Calu3 (cell line): Measurements from ENCODE around the gene CATSPER3. TPM values are rescaled to one million over a fixed set of nuclear protein-coding genes. Genes with fewer than 3 reads are reported as not detected.

ENCODE experiments used
- BruUV-seq: library from RNA; stranded (reverse); fragments of 400-500 nt; replicated peaks from 2 replicates; lab custom pipeline; 2021; lab: Mats Ljungman, UMichigan
- CTCF ChIA-PET: fragments of 300-600 bp; sonication (Branson Sonifier 250); formaldehyde crosslinking; loops from one replicate; lab custom pipeline; 2022; ENCODE audit warnings: antibody characterized with exemption; lab: Charles Lee
- DNase-seq: peaks from one replicate; pipeline ENCODE4 v3.0.0; 2022
- H3K27ac Mint-ChIP-seq: one replicate; pipeline ENCODE4 v1.8.0; 2022; ENCODE audit warnings: mixed read lengths; ENCODE audit not compliant: unreplicated experiment
- H3K27me3 Mint-ChIP-seq: one replicate; pipeline ENCODE4 v1.8.0; 2022; ENCODE audit warnings: mixed read lengths; ENCODE audit not compliant: unreplicated experiment
- H3K36me3 Mint-ChIP-seq: one replicate; pipeline ENCODE4 v1.8.0; 2022; ENCODE audit warnings: mild to moderate bottlenecking, moderate library complexity, mixed read lengths; ENCODE audit not compliant: insufficient read depth, unreplicated experiment
- H3K4me1 Mint-ChIP-seq: one replicate; pipeline ENCODE4 v1.8.0; 2022; ENCODE audit warnings: mild to moderate bottlenecking, low read depth, mixed read lengths; ENCODE audit not compliant: unreplicated experiment
- H3K4me3 Mint-ChIP-seq: one replicate; pipeline ENCODE4 v1.8.0; 2022; ENCODE audit warnings: mild to moderate bottlenecking, low read depth, moderate library complexity, mixed read lengths; ENCODE audit not compliant: unreplicated experiment
- H3K9me3 Mint-ChIP-seq: one replicate; pipeline ENCODE4 v1.8.0; 2022; ENCODE audit warnings: low read depth, mixed read lengths; ENCODE audit not compliant: unreplicated experiment
- intact Hi-C: fragments of 100-400 bp; cut with micrococcal nuclease; formaldehyde crosslinking; loops from one replicate; pipeline ENCODE4 v1.10.0; 2022; ENCODE audit not compliant: unreplicated experiment
- total RNA-seq: library from RNA; stranded (reverse); gene quantifications from 2 replicates; pipeline ENCODE4 v1.2.3, GENCODE V29; 2022
- TF ChIP-seq, protein P1 (sequence below): fragments of 200-600 bp; IDR thresholded peaks from one replicate; pipeline ENCODE4 v1.8.0; 2022; ENCODE audit warnings: antibody characterized with exemption; ENCODE audit not compliant: unreplicated experiment

The CATSPER3 gene
- total RNA-seq, 1 experiment from 2014 or later, result 1.5 TPM

DNA sequence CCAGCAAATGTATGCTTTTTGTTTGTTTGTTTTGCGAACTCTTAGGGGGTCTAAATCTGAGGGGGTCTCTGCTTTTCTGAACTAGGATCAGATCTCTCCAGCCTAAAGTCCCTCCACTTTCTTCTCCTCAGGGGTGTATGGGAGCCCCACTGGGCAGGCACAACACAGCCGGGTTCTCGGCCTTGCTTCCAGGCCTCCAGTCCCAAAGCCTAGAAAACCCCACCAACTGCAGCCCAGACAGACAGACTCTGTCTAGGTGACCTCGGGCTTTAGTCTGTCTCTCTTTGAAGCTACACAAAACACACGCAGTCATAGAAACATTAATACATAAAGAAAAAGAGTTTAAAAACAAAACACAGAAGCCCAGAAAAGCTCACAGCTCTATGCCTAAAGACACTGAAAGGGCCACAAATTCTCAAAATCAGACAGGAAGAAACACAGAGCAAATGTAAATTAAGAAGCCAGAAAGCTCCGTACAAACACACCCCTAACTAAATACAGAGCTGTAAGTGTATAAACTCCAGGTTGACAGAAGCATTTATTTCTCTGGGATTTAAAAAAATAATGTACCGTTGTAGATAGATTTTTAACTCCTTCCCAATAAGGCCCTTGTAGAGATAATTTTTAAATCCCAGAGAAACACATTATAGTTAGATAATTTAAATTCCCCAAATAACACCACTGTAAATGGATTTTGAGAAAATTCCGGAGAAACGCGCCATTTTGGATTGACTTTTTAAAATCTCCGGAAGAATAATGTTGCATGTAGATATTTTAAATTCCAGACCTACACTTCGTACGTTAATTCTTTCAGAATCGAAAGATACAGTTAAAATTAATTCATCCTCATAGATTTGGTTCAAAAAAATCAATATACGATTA, 64.3 kb downstream of the CATSPER3 start:
- BruUV-seq, result TSS peak; percentile 56
- Mint-ChIP-seq H3K36me3 (peaks cover 50% of the 10 kb centered on the region), H3K4me3 (peak overlapping the region; percentile 88), H3K9me3 (peaks cover 3% of the 10 kb centered on the region), H3K4me1 (peaks cover 16% of the 10 kb centered on the region), H3K27me3 (peaks cover 65% of the 10 kb centered on the region), H3K27ac (peak overlapping the region; percentile 69)
- intact Hi-C loops, result loop anchor here (5.0 kb wide), 2 partner anchors 95 to 160 kb away; no protein-coding TSS in a partner anchor
- DNase-seq, result no peak
- TF ChIP-seq, protein P1, sequence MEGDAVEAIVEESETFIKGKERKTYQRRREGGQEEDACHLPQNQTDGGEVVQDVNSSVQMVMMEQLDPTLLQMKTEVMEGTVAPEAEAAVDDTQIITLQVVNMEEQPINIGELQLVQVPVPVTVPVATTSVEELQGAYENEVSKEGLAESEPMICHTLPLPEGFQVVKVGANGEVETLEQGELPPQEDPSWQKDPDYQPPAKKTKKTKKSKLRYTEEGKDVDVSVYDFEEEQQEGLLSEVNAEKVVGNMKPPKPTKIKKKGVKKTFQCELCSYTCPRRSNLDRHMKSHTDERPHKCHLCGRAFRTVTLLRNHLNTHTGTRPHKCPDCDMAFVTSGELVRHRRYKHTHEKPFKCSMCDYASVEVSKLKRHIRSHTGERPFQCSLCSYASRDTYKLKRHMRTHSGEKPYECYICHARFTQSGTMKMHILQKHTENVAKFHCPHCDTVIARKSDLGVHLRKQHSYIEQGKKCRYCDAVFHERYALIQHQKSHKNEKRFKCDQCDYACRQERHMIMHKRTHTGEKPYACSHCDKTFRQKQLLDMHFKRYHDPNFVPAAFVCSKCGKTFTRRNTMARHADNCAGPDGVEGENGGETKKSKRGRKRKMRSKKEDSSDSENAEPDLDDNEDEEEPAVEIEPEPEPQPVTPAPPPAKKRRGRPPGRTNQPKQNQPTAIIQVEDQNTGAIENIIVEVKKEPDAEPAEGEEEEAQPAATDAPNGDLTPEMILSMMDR, result no peak
- CTCF ChIA-PET, result interaction anchor here (0.9 kb wide), 1 partner anchor 185 kb away, joined by 3 read pairs; no protein-coding TSS in a partner anchor

DNA sequence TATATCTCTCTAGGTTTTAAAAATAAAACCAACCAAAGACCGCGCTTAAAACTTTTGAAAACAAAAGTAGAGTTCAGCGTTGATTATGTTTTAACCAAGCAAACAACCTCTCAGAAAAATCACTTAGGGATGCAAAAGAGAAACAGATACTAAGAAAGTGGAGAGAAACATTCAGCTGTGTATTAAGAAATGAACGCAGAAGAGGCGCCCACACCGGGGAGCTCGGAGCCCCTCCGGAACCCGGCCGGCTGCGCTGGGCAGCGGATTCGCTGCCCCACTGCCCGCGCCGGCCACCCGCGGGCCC, 64.9 kb downstream of the CATSPER3 start:
- peak overlapping the region; percentile 69 for H3K27ac Mint-ChIP-seq
- CTCF ChIA-PET, result no interaction called here
- no peak for DNase-seq
- peaks cover 3% of the 10 kb centered on the region for H3K9me3 Mint-ChIP-seq
- TF ChIP-seq, protein P1, result no peak
- H3K27me3 Mint-ChIP-seq, result peaks cover 71% of the 10 kb centered on the region
- H3K36me3 Mint-ChIP-seq, result peaks cover 50% of the 10 kb centered on the region
- no TSS peak for BruUV-seq
- peak overlapping the region; percentile 88 for H3K4me3 Mint-ChIP-seq
- intact Hi-C loops, result loop anchor here (5.0 kb wide), 2 partner anchors 95 to 160 kb away; no protein-coding TSS in a partner anchor
- peaks cover 16% of the 10 kb centered on the region for H3K4me1 Mint-ChIP-seq

DNA sequence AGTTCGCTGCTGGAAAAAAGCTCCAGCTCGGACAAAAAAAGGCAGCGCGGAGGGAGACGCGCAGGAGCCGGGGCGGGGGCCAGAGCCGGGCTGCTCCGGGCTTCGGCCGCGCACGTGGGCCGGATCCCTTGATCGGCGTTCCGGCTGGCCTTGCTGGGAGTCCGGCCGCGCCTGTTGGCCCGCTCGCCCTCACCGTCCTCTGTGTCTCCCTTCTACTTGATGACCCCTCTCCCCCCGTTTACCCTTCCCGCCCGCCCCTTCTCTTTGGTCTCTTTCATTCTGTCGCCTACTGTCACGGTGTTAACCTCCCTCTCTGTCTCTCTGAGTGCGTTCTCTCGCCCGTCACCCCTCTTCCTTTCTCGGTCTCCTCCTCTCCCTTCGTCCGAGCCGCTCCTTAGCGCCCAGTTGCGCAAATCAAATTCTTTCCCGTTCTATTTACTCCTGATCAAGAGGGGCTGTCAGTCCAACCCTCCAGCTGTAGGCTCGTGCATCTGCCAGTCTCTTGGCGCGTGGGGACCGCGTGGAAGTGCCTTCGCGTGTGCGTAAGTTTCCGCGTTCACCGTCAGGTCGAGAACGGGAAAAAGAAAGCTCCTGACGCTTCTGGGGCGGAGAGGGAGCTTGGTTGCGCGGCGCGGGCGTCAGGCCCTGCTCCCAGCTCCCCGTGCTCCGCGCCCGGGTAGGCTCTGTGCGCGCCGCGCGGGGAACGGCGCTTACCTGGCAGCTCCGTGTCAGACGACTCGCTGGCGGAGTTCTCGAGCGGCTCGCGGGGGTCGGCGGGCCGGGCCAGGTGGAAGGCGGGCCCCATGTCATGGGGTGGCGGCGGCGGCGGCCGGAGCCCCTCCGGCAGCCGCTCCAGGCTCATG, 65.5 kb downstream of the CATSPER3 start:
- peak; percentile 55 for DNase-seq
- peaks cover 16% of the 10 kb centered on the region for H3K4me1 Mint-ChIP-seq
- H3K9me3 Mint-ChIP-seq, result peaks cover 3% of the 10 kb centered on the region
- H3K27me3 Mint-ChIP-seq, result peaks cover 77% of the 10 kb centered on the region
- TF ChIP-seq, protein P1, result no peak
- intact Hi-C loops, result loop anchor here (5.0 kb wide), 2 partner anchors 94 to 159 kb away; no protein-coding TSS in a partner anchor
- H3K36me3 Mint-ChIP-seq, result peaks cover 50% of the 10 kb centered on the region
- H3K27ac Mint-ChIP-seq, result peak overlapping the region; percentile 52
- CTCF ChIA-PET, result no interaction called here
- no TSS peak for BruUV-seq
- peak overlapping the region; percentile 88 for H3K4me3 Mint-ChIP-seq

DNA sequence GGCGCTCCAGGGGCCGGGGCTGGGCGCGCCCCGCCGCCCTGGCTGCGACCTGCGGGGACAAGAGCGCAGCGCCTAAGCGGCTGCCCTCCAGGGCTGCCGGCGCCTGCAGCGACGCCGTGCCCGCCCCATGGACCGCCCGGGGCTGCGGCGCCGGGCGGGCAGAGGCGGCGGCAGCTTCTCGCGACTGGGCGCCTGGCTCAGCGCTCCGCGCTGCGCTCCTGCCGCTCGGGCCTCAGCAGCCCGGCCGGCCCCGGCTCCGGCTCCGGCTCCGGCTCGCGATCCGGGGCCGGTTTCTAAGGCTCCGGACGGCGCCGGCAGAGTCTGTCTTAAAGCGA, 66.2 kb downstream of the CATSPER3 start, which contains the start of gene PITX1:
TSS of gene PITX1 (minus strand) at position 328 of the 335 bp plus-strand sequence. CDS start 347 bp downstream, outside the sequence.
- CTCF ChIA-PET, result no interaction called here
- TF ChIP-seq, protein P1, result no peak
- peaks cover 44% of the 10 kb centered on the region for H3K36me3 Mint-ChIP-seq
- no TSS peak for BruUV-seq
- H3K4me1 Mint-ChIP-seq, result peaks cover 16% of the 10 kb centered on the region
- peaks cover 81% of the 10 kb centered on the region for H3K27me3 Mint-ChIP-seq
- H3K9me3 Mint-ChIP-seq, result peaks cover 3% of the 10 kb centered on the region
- intact Hi-C loops, result loop anchor here (5.0 kb wide), 2 partner anchors 93 to 158 kb away; no protein-coding TSS in a partner anchor
- DNase-seq, result no peak
- H3K27ac Mint-ChIP-seq, result peak within 1 kb of the TSS; percentile 52
- peak within 1 kb of the TSS; percentile 88 for H3K4me3 Mint-ChIP-seq
